ENCODE data around the gene PTPRJ. TPM values are rescaled to one million over a fixed set of nuclear protein-coding genes. Genes with fewer than 3 reads are reported as not detected.

The PTPRJ gene
- total and polyA plus RNA-seq, 7 donors = 2.4 to 23.3 (median 10.2) TPM

DNA sequence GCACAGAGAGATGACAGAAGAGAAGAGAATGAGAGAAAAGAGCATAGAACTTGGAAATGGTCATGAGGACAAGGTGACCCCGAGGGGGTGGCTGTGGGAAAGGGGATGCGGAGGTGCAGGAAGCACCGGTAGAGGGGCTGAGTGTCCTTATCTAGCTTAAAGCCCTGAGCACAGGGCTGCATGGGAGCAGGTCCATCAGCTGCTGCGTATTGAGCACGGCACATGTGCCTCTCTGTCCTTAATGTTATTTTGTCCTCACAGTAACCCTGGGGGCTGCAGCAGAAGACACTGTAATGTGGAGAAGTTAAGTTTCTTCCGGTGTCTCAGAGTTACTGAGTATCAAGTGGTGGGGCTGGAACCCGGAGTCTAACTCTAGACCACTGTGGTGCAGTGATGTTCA lies 141.9 kb downstream of the PTPRJ start:
- Histone ChIP-seq H3K27me3 (no peaks in the 10 kb centered on the region), H3K4me1 (peaks cover 0 to 15% (median 9%) of the 10 kb centered on the region in 4 donors), H3K9me3 (no peaks in the 10 kb centered on the region), H3K4me3 (no peak overlapping the region), H3K36me3 (peaks cover 0 to 14% (median 3%) of the 10 kb centered on the region in 4 donors), H3K27ac (no peak overlapping the region)
- 94 to 96% methylated on average over 7 of the region's 7 CpGs for WGBS, 2 donors
- TF ChIP-seq, protein P1, sequence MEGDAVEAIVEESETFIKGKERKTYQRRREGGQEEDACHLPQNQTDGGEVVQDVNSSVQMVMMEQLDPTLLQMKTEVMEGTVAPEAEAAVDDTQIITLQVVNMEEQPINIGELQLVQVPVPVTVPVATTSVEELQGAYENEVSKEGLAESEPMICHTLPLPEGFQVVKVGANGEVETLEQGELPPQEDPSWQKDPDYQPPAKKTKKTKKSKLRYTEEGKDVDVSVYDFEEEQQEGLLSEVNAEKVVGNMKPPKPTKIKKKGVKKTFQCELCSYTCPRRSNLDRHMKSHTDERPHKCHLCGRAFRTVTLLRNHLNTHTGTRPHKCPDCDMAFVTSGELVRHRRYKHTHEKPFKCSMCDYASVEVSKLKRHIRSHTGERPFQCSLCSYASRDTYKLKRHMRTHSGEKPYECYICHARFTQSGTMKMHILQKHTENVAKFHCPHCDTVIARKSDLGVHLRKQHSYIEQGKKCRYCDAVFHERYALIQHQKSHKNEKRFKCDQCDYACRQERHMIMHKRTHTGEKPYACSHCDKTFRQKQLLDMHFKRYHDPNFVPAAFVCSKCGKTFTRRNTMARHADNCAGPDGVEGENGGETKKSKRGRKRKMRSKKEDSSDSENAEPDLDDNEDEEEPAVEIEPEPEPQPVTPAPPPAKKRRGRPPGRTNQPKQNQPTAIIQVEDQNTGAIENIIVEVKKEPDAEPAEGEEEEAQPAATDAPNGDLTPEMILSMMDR (IDR thresholded peaks at IDR 0.05) = no peak
- TF ChIP-seq POLR2AphosphoS5 (IDR thresholded peaks at IDR 0.05) (no peak), EP300 (IDR thresholded peaks at IDR 0.05) (no peak)
- no peak for DNase-seq
- intact Hi-C loops (cut with DNase I) = no loop called here

GRCh38 chr11:48122656-48123055 lies 142.3 kb downstream of the PTPRJ start:
- Histone ChIP-seq H3K27me3 (no peaks in the 10 kb centered on the region), H3K36me3 (peaks cover 0 to 17% (median 3%) of the 10 kb centered on the region in 4 donors), H3K4me1 (peaks cover 0 to 15% (median 9%) of the 10 kb centered on the region in 4 donors), H3K4me3 (no peak overlapping the region), H3K9me3 (no peaks in the 10 kb centered on the region), H3K27ac (no peak overlapping the region)
- DNase-seq = no peak
- TF ChIP-seq POLR2AphosphoS5 (IDR thresholded peaks at IDR 0.05) (no peak), EP300 (IDR thresholded peaks at IDR 0.05) (no peak), POLR2A (IDR thresholded peaks at IDR 0.05) (no peak)
- TF ChIP-seq, protein P1 (IDR thresholded peaks at IDR 0.05) = no peak
- WGBS, 2 donors = 88 to 95% methylated on average over 7 of the region's 7 CpGs
- intact Hi-C loops (cut with DNase I) = no loop called here

DNA sequence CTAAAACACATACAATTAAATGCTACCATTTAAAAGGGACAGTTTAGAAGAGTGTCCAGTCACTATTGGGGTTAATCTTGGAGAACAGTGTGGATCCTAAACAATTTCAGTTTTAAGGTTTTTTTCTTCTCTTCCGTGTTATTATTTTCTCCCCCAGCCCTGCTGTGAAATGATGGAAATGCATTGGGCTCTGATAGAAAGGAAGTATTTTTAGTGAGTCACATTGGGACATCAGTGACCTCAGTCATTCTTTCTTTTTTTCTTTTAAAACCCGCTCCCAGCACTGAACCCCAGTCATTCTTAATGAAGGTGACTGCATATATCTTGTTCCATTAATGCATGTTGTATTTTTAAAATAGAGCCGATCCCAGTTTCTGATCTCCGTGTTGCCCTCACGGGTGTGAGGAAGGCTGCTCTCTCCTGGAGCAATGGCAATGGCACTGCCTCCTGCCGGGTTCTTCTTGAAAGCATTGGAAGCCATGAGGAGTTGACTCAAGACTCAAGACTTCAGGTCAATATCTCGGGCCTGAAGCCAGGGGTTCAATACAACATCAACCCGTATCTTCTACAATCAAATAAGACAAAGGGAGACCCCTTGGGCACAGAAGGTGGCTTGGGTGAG lies 143.0 kb downstream of the PTPRJ start:
- peaks cover 0 to 25% (median 3%) of the 10 kb centered on the region in 4 donors for H3K36me3 ChIP-seq
- H3K27me3 ChIP-seq = no peaks in the 10 kb centered on the region
- WGBS, 2 donors = 89 to 96% methylated on average over 8 of the region's 8 CpGs
- no peak for TF ChIP-seq EP300 (IDR thresholded peaks at IDR 0.05)
- no peak overlapping the region for H3K27ac ChIP-seq
- H3K9me3 ChIP-seq = no peaks in the 10 kb centered on the region
- intact Hi-C loops (cut with DNase I) = no loop called here
- no peak overlapping the region for H3K4me3 ChIP-seq
- DNase-seq = no peak
- H3K4me1 ChIP-seq = peaks cover 0 to 15% (median 9%) of the 10 kb centered on the region in 4 donors

DNA sequence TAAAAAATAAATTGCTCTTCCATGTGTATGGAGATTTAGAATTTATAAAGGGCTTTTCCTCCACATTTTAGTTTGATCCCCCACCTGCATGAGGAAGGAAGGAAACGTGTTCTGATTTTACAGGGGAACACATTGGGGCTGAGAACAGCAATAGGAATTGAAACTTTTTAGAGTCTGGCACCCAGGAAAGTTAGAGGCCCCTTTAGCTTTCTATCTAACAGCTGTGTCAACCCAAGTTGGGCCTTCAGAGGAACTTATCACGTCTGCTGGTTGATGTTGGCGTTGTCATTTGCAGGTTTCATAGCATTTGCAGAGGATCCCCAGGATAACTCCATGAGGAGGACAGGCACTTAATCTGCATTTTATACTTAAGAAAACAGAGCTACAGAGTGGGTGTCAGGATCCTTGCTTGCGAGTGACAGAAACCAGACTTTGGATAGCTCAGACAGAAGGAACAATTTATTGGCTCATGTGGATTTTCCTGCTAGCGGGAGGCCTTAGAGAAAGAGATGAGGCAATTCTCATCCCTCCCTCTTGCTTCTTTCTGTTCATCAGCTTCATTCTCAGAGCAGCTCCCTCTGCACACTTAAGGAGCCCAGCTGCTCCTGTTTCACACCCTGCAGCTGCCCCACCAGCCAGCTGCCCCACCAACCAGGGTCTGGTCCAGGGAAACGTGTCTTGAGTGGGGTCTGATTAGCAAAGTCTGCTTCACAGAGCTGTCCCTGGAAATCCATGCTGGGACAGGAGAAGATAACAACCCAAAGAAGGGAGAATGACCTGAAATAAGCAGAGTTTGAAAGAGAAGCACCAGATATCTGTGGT lies 143.8 kb downstream of the PTPRJ start:
- H3K27me3 ChIP-seq = no peaks in the 10 kb centered on the region
- DNase-seq = no peak
- no peaks in the 10 kb centered on the region for H3K9me3 ChIP-seq
- TF ChIP-seq POLR2AphosphoS5 (IDR thresholded peaks at IDR 0.05) = peak in 2 of 4 donors; percentile 49 to 60
- no peak for TF ChIP-seq EP300 (IDR thresholded peaks at IDR 0.05)
- TF ChIP-seq POLR2A (IDR thresholded peaks at IDR 0.05) = no peak
- H3K27ac ChIP-seq = peak overlapping the region in 1 of 4 donors; percentile 9
- H3K4me3 ChIP-seq = no peak overlapping the region
- H3K4me1 ChIP-seq = peaks cover 0 to 15% (median 9%) of the 10 kb centered on the region in 4 donors
- intact Hi-C loops (cut with DNase I) = no loop called here
- H3K36me3 ChIP-seq = peaks cover 0 to 32% (median 3%) of the 10 kb centered on the region in 4 donors
- WGBS, 2 donors = 79 to 92% methylated on average over 6 of the region's 6 CpGs

GRCh38 chr11:48124880-48125279 lies 144.5 kb downstream of the PTPRJ start:
- WGBS, 2 donors = 92 to 94% methylated on average over 11 of the region's 11 CpGs
- H3K4me3 ChIP-seq = no peak overlapping the region
- H3K27ac ChIP-seq = no peak overlapping the region
- H3K36me3 ChIP-seq = peaks cover 0 to 40% (median 3%) of the 10 kb centered on the region in 4 donors
- no peak for DNase-seq
- TF ChIP-seq EP300 (IDR thresholded peaks at IDR 0.05) = no peak
- TF ChIP-seq POLR2A (IDR thresholded peaks at IDR 0.05) = no peak
- TF ChIP-seq, protein P1 (IDR thresholded peaks at IDR 0.05) = no peak
- no peak for TF ChIP-seq POLR2AphosphoS5 (IDR thresholded peaks at IDR 0.05)
- no peaks in the 10 kb centered on the region for H3K27me3 ChIP-seq
- H3K4me1 ChIP-seq = peaks cover 0 to 15% (median 9%) of the 10 kb centered on the region in 4 donors
- no peaks in the 10 kb centered on the region for H3K9me3 ChIP-seq
- intact Hi-C loops (cut with DNase I) = no loop called here

All from sigmoid colon (tissue), 7 donors.